DND-41 (cell line): Measurements from ENCODE around the gene MRPS2.
A peak's percentile ranks its signal among the peaks of the same experiment; 100 is the strongest.

Source experiments
- ATAC-seq: fragments of 200-7000 bp; cut with Tn5 transposase; 3 replicates; pipeline ENCODE4 v1.9.1; 2021; ENCODE audit warnings: low read depth; ENCODE audit not compliant: insufficient read depth
- DNase-seq: peaks from one replicate; pipeline ENCODE4 v3.0.0-alpha.2; 2020
- H2AFZ ChIP-seq: 2 replicates; pipeline ENCODE4 v1.6.0; 2012; ENCODE audit warnings: low read depth, low read length
- H3K27ac ChIP-seq: 2 replicates; pipeline ENCODE4 v1.5.1; 2012; ENCODE audit warnings: low read length, inconsistent platforms
- H3K27me3 ChIP-seq: fragments of 200-600 bp; sonication (generic); 2 replicates; pipeline ENCODE4 v1.6.0; 2012; ENCODE audit warnings: low read length, mild to moderate bottlenecking, inconsistent platforms; ENCODE audit not compliant: insufficient read depth, poor library complexity
- H3K36me3 ChIP-seq: 2 replicates; pipeline ENCODE4 v1.5.1; 2012; ENCODE audit warnings: low read length, inconsistent platforms; ENCODE audit not compliant: insufficient read depth
- H3K4me1 ChIP-seq: 2 replicates; pipeline ENCODE4 v1.5.1; 2012; ENCODE audit warnings: mild to moderate bottlenecking, low read length; ENCODE audit not compliant: insufficient read depth
- H3K4me2 ChIP-seq: 2 replicates; pipeline ENCODE4 v1.6.0; 2012; ENCODE audit warnings: mild to moderate bottlenecking, moderate library complexity, low read length, inconsistent platforms; ENCODE audit not compliant: insufficient read depth
- H3K4me3 ChIP-seq, 2 experiments: fragments of 200-600 bp in 1 of 2; shearing (Covaris generic) in 1 of 2; 2 replicates each; pipeline ENCODE4 v1.5.1; 2012 to 2016; ENCODE audit warnings: inconsistent platforms in 2 of 2, low read length in 2 of 2, mild to moderate bottlenecking in 2 of 2, low read depth in 1 of 2, moderate library complexity in 1 of 2
- H3K79me2 ChIP-seq: 2 replicates; pipeline ENCODE4 v1.6.0; 2012; ENCODE audit warnings: low read length, inconsistent platforms; ENCODE audit not compliant: insufficient read depth
- H3K9ac ChIP-seq: 2 replicates; pipeline ENCODE4 v1.6.0; 2012; ENCODE audit warnings: low read depth, mild to moderate bottlenecking, inconsistent platforms, low read length, moderate library complexity
- H3K9me3 ChIP-seq: 2 replicates; pipeline ENCODE4 v1.5.1; 2012; ENCODE audit warnings: low read length, moderate library complexity, mild to moderate bottlenecking, inconsistent platforms; ENCODE audit not compliant: insufficient read depth, severe bottlenecking
- H4K20me1 ChIP-seq: 2 replicates; pipeline ENCODE4 v1.6.0; 2012; ENCODE audit warnings: low read length; ENCODE audit not compliant: insufficient read depth
- CTCF ChIP-seq: IDR thresholded peaks from 2 replicates; pipeline ENCODE4 v1.5.1; 2012; ENCODE audit warnings: borderline replicate concordance, low read length, moderate library complexity, mild to moderate bottlenecking; ENCODE audit not compliant: poor library complexity, severe bottlenecking; ENCODE audit errors: extremely low read depth
- EZH2 ChIP-seq: IDR thresholded peaks from 3 replicates; pipeline ENCODE4 v1.6.1; 2012; ENCODE audit warnings: borderline replicate concordance, low read depth, mild to moderate bottlenecking, moderate library complexity, low read length, inconsistent platforms; ENCODE audit not compliant: severe bottlenecking

The MRPS2 gene

GRCh38 chr9:135551456-135551855 lies 51.0 kb downstream of the MRPS2 start:
- no peak for ATAC-seq
- no peak overlapping the region for H3K4me3 ChIP-seq
- no peak overlapping the region for H3K9ac ChIP-seq
- TF ChIP-seq CTCF: no peak
- TF ChIP-seq EZH2: no peak
- no peak overlapping the region for H2AFZ ChIP-seq
- no peaks in the 10 kb centered on the region for H3K79me2 ChIP-seq
- H3K9me3 ChIP-seq: no peaks in the 10 kb centered on the region
- no peaks in the 10 kb centered on the region for H3K4me1 ChIP-seq
- no peak for DNase-seq
- no peaks in the 10 kb centered on the region for H3K36me3 ChIP-seq
- no peaks in the 10 kb centered on the region for H3K27me3 ChIP-seq
- H3K27ac ChIP-seq: no peak overlapping the region
- no peaks in the 10 kb centered on the region for H4K20me1 ChIP-seq
- no peak overlapping the region for H3K4me2 ChIP-seq

- Histone ChIP-seq H3K4me1 (no peaks in the 10 kb centered on the region), H3K27me3 (no peaks in the 10 kb centered on the region), H3K4me3 (no peak overlapping the region), H3K79me2 (no peaks in the 10 kb centered on the region), H4K20me1 (no peaks in the 10 kb centered on the region), H3K36me3 (no peaks in the 10 kb centered on the region), H3K27ac (no peak overlapping the region), H3K9ac (no peak overlapping the region), H2AFZ (no peak overlapping the region), H3K9me3 (no peaks in the 10 kb centered on the region), H3K4me2 (no peak overlapping the region)
- ATAC-seq (no peak), DNase-seq (no peak)
- no peak for TF ChIP-seq CTCF
- TF ChIP-seq EZH2: no peak
Measured at GRCh38 chr9:135552021-135552697, 51.7 kb downstream of the MRPS2 start.

- TF ChIP-seq CTCF (no peak), EZH2 (no peak)
- DNase-seq: peak; percentile 28
Measured at GRCh38 chr9:135552698-135553171, 52.3 kb downstream of the MRPS2 start.

More at GRCh38 chr9:135552698-135553171, 52.3 kb downstream of the MRPS2 start:
- no peak for ATAC-seq
- no peaks in the 10 kb centered on the region for H3K36me3 ChIP-seq
- H3K27me3 ChIP-seq: no peaks in the 10 kb centered on the region
- no peaks in the 10 kb centered on the region for H3K4me1 ChIP-seq
- H2AFZ ChIP-seq: no peak overlapping the region
- H3K27ac ChIP-seq: no peak overlapping the region
- H4K20me1 ChIP-seq: no peaks in the 10 kb centered on the region
- H3K9me3 ChIP-seq: no peaks in the 10 kb centered on the region
- H3K4me3 ChIP-seq: no peak overlapping the region
- no peaks in the 10 kb centered on the region for H3K79me2 ChIP-seq
- no peak overlapping the region for H3K4me2 ChIP-seq
- H3K9ac ChIP-seq: no peak overlapping the region
